Measurements from ENCODE around the gene INO80B. TPM values are rescaled to one million over a fixed set of nuclear protein-coding genes. Genes with fewer than 3 reads are reported as not detected.
A peak's percentile ranks its signal among the peaks of the same experiment; 100 is the strongest.

INO80B gene
- total RNA-seq, 1 donor from 2014 or later: 8.7 TPM

DNA sequence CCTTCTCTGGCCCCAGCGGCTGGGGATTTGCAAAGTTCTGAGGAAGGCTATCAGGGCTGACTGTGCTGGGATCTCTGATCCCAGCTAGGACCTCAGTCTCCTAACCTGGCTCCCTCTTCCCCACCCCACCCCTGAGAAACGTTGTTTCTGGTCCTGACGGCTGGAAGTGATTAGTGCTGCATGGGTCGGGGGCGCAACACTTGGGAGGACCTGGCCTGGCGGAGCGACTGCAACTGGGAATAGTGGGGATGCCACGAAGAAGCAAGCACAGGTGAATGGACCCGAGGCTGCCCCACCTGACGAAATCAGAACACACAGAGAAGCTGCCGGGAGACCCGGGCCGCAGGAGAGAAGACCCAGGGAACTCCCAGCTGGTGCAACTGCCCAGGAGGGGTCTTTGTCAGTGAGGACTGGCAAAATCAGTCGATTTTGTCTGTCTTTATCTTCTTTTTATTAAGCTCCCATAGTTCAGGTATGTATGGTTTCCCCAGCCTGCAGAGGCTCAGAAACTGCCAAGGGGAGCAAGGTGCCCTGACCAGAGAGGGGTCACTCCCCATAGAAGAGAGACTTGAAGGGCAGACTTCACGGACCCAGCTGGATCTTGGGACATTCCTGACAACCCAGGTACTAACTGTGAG is 45.2 kb downstream of the INO80B start:
- H2AFZ ChIP-seq (replicated peaks): no peak overlapping the region
- H3F3A ChIP-seq (ENCODE audit: low read depth): peaks cover 50% of the 10 kb centered on the region
- H3K9me3 Mint-ChIP-seq: peaks cover 2% of the 10 kb centered on the region
- no peak overlapping the region for H3K9ac ChIP-seq
- peaks cover 8% of the 10 kb centered on the region for H3K36me3 Mint-ChIP-seq
- peak overlapping the region; percentile 46 for H3K4me3 Mint-ChIP-seq
- H3K36me3 ChIP-seq: no peaks in the 10 kb centered on the region
- DNase-seq (ENCODE audit: low spot score): no peak
- H3K4me3 ChIP-seq: no peak overlapping the region
- H3K9me3 ChIP-seq (ENCODE audit: low read depth): no peaks in the 10 kb centered on the region
- TF ChIP-seq EZH2phosphoT487 (IDR thresholded peaks at IDR 0.05): no peak
- TF ChIP-seq, protein P1, sequence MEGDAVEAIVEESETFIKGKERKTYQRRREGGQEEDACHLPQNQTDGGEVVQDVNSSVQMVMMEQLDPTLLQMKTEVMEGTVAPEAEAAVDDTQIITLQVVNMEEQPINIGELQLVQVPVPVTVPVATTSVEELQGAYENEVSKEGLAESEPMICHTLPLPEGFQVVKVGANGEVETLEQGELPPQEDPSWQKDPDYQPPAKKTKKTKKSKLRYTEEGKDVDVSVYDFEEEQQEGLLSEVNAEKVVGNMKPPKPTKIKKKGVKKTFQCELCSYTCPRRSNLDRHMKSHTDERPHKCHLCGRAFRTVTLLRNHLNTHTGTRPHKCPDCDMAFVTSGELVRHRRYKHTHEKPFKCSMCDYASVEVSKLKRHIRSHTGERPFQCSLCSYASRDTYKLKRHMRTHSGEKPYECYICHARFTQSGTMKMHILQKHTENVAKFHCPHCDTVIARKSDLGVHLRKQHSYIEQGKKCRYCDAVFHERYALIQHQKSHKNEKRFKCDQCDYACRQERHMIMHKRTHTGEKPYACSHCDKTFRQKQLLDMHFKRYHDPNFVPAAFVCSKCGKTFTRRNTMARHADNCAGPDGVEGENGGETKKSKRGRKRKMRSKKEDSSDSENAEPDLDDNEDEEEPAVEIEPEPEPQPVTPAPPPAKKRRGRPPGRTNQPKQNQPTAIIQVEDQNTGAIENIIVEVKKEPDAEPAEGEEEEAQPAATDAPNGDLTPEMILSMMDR (IDR thresholded peaks at IDR 0.05): no peak
- TF ChIP-seq EZH2 (IDR thresholded peaks at IDR 0.05): no peak
- peaks cover 35% of the 10 kb centered on the region for H4K20me1 ChIP-seq (ENCODE audit: low read depth)
- H3K27ac Mint-ChIP-seq: no peak overlapping the region
- no peak overlapping the region for H3K27ac ChIP-seq
- peak overlapping the region; percentile 91 for H3K4me2 ChIP-seq
- peaks cover 35% of the 10 kb centered on the region for H3K4me1 ChIP-seq
- peaks cover 43% of the 10 kb centered on the region for H3K4me1 Mint-ChIP-seq
- peaks cover 89% of the 10 kb centered on the region for H3K27me3 Mint-ChIP-seq (ENCODE audit: insufficient read depth, low read depth)
- H3K79me2 ChIP-seq (ENCODE audit: low read depth): no peaks in the 10 kb centered on the region
- peaks cover 100% of the 10 kb centered on the region for H3K27me3 ChIP-seq

DNA sequence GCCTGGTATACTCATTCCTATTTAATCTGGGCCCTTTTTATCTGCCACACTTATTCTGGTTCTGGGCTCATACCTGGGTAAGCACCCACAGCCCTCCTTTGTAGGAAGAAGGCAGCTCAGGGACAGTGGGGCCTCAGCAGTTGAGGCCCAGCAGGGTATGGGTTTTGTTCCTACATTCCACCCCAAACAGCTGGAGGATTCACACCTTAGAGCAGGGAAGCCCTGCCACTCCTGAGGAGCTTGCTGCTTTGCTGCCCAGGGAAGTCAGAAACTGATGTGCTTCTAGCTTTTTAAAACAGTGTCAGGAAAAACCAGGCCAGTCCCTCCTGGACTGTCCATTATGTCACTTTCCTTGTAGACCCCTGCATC is 45.7 kb downstream of the INO80B start:
- Mint-ChIP-seq H3K27ac (no peak overlapping the region), H3K4me1 (peaks cover 44% of the 10 kb centered on the region), H3K27me3 (ENCODE audit: insufficient read depth, low read depth) (peaks cover 89% of the 10 kb centered on the region), H3K4me3 (no peak overlapping the region), H3K9me3 (peaks cover 2% of the 10 kb centered on the region), H3K36me3 (peaks cover 13% of the 10 kb centered on the region)
- DNase-seq (ENCODE audit: low spot score): no peak
- H3K9ac ChIP-seq: no peak overlapping the region
- H3K4me1 ChIP-seq: peaks cover 35% of the 10 kb centered on the region
- peaks cover 100% of the 10 kb centered on the region for H3K27me3 ChIP-seq
- no peak overlapping the region for H2AFZ ChIP-seq (replicated peaks)
- H3K4me2 ChIP-seq: no peak overlapping the region
- TF ChIP-seq, protein P1 (IDR thresholded peaks at IDR 0.05): no peak
- TF ChIP-seq EZH2phosphoT487 (IDR thresholded peaks at IDR 0.05) (no peak), EZH2 (IDR thresholded peaks at IDR 0.05) (no peak)
- H4K20me1 ChIP-seq (ENCODE audit: low read depth): peaks cover 35% of the 10 kb centered on the region
- H3K9me3 ChIP-seq (ENCODE audit: low read depth): no peaks in the 10 kb centered on the region
- H3K79me2 ChIP-seq (ENCODE audit: low read depth): peaks cover under 1% of the 10 kb centered on the region
- no peaks in the 10 kb centered on the region for H3K36me3 ChIP-seq
- H3K4me3 ChIP-seq: no peak overlapping the region
- peaks cover 50% of the 10 kb centered on the region for H3F3A ChIP-seq (ENCODE audit: low read depth)
- H3K27ac ChIP-seq: no peak overlapping the region

DNA sequence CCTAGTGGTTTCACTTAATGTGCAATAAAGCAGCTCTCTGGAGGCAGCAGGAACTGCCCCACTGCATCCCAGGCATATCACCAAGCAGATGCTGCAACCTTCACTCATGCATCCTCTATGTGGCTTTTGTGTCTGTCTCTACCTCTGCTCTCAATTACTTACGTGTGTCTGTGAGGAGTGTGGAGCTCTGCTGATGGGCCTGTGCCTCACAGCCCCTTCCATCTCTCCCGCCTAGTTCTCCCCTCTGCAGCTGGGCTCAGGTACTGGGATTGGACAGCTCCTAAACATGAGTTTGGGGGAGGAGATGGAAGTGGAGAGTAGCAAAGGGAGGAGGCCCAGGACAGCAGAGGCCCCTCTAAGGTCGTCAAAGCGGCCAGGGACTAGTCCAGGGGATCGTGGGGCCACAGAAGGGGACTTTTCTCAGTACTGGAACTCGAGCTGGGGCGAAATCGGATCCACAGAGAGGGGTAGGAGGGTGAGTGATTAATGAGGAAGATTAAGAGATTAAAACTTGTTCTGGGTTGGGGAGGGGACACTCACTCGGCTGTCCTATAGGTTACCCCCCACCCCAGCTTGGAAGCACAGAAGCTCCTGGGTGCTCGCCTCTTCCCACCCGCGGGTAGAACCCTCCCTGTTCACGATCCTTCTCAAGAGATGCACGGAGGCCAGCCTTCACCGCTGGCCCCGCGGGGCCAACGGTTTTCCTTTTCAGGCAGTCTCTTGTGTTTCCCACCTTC is 46.6 kb downstream of the INO80B start:
- Mint-ChIP-seq H3K4me1 (peaks cover 46% of the 10 kb centered on the region), H3K4me3 (peak overlapping the region; percentile 80), H3K27me3 (ENCODE audit: insufficient read depth, low read depth) (peaks cover 82% of the 10 kb centered on the region), H3K27ac (no peak overlapping the region), H3K9me3 (peaks cover 2% of the 10 kb centered on the region), H3K36me3 (peaks cover 18% of the 10 kb centered on the region)
- peaks cover 9% of the 10 kb centered on the region for H3K79me2 ChIP-seq (ENCODE audit: low read depth)
- no peak overlapping the region for H2AFZ ChIP-seq (replicated peaks)
- peak overlapping the region; percentile 85 for H3K4me2 ChIP-seq
- H3K27me3 ChIP-seq: peaks cover 96% of the 10 kb centered on the region
- no peak overlapping the region for H3K4me3 ChIP-seq
- H3K9me3 ChIP-seq (ENCODE audit: low read depth): no peaks in the 10 kb centered on the region
- H3K9ac ChIP-seq: no peak overlapping the region
- TF ChIP-seq EZH2phosphoT487 (IDR thresholded peaks at IDR 0.05) (no peak), EZH2 (IDR thresholded peaks at IDR 0.05) (no peak)
- TF ChIP-seq, protein P1 (IDR thresholded peaks at IDR 0.05): no peak
- H3F3A ChIP-seq (ENCODE audit: low read depth): peaks cover 50% of the 10 kb centered on the region
- H4K20me1 ChIP-seq (ENCODE audit: low read depth): peaks cover 35% of the 10 kb centered on the region
- no peak overlapping the region for H3K27ac ChIP-seq
- H3K4me1 ChIP-seq: peaks cover 37% of the 10 kb centered on the region
- H3K36me3 ChIP-seq: no peaks in the 10 kb centered on the region
- peak; percentile 41 for DNase-seq (ENCODE audit: low spot score)

Data from neural progenitor cell (in vitro differentiated cells).